Measurements from ENCODE around the gene ARHGAP20.

DNA sequence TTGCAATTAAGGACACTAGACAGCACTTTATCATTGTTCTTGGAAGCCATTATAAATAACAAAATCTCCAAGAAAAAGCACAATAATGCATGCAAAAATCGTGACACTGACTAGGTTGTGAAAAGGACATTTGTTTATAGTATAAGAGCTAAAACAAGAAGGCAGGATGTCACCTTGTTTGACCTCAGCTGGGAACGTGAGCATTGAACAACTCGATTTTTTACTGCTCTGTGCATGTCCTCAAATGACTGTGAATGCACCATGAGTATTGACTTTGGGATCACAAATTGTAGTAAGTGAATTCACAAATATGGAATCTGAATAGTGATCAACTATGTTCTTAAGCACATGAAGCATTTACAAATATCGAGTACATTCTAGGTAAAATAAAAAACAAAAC is 35.3 kb upstream of the ARHGAP20 start:
- TF ChIP-seq POLR2A (IDR thresholded peaks at IDR 0.05) = no peak
- no peak for TF ChIP-seq CTCF (IDR thresholded peaks at IDR 0.05)
- no peak for TF ChIP-seq POLR2AphosphoS5 (IDR thresholded peaks at IDR 0.05)
- TF ChIP-seq EP300 (IDR thresholded peaks at IDR 0.05) = no peak

All from sigmoid colon (tissue), 4 donors.